ENCODE data around the gene GRM3.

Gene GRM3

DNA sequence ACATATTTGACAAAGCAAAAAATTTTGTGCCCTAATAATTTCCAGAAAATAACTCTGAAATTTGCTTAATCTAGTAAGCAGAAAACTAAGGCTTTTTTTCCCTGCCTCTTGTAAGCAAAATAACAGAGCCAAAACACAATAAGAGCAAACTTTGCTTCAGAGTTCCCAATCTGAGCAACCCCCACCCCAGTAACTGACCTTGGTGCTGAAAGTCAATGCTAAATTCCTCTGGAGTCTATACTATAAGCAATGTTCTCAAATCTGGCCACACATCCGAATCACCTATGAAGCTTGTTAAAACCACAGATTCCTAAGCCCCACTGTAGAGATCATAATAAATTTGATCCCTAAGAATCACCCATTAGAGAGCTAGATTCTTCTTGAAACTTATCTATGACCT is 265.2 kb downstream of the GRM3 start:
- no peak for DNase-seq

DNA sequence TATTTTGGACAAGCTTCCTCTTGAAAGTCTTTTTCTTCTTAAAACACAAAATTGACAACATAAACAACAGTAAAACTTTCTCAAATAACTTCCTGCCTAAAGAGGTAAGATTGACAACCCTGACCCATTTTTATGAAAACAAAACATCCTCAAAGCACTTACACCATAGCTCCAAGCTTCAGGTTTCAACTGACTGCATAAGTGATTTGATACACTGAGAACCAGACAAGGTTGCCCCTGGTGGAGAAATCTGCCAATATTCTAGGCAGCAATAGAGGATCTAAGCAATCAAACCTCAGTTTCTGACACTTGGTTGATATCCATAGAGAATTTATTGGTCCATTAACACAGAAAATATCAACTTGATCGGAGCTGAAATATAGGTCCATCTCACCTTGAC is 267.9 kb downstream of the GRM3 start:
- DNase-seq = no peak

DNA sequence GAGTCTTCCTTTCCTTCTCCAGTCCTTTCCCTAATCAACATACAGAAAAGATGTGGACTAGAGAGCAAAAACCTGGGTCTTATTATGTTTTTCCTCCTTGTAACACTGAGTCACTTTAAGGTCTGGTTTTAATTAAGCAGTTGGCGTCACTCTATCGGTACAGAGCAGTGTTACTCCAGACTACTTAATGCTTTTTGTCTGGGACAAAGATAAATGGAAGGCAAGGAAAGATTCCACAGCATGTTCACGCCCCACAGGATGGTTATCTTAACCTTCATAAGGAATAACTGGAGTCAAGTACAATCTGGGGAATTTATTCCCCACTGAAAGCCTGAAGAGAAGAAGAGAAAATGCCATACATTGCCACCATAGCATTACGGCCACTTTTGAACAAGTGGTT is 270.0 kb downstream of the GRM3 start:
- DNase-seq = no peak

All from stimulated activated naive CD4-positive, alpha-beta T cell (primary cell).